HEK293 (cell line): Measurements from ENCODE around the gene PDLIM7.

Experiments
- EGR2 ChIP-seq: fragments of 450-650 bp; formaldehyde crosslinking; IDR thresholded peaks from 2 replicates; pipeline ENCODE4 v1.5.1; 2016; ENCODE audit warnings: low read depth, missing biosample characterization, missing genetic modification characterization
- GLI2 ChIP-seq: fragments of 450-650 bp; formaldehyde crosslinking; IDR thresholded peaks from 2 replicates; pipeline ENCODE4; 2017; ENCODE audit warnings: missing biosample characterization, missing genetic modification characterization, low read depth, borderline replicate concordance
- KLF16 ChIP-seq: fragments of 450-650 bp; formaldehyde crosslinking; IDR thresholded peaks from 2 replicates; pipeline ENCODE4 v1.5.1; 2017; ENCODE audit warnings: missing biosample characterization, missing genetic modification characterization
- KLF17 ChIP-seq: fragments of 450-650 bp; formaldehyde crosslinking; IDR thresholded peaks from 2 replicates; pipeline ENCODE4 v1.5.1; 2016; ENCODE audit warnings: missing biosample characterization, missing genetic modification characterization
- SALL2 ChIP-seq: fragments of 450-650 bp; formaldehyde crosslinking; IDR thresholded peaks from 2 replicates; pipeline ENCODE4 v1.5.0; 2017; ENCODE audit warnings: missing biosample characterization, mild to moderate bottlenecking, missing genetic modification characterization, borderline replicate concordance
- SCRT2 ChIP-seq: fragments of 450-650 bp; formaldehyde crosslinking; IDR thresholded peaks from 2 replicates; pipeline ENCODE4 v1.5.1; 2016; ENCODE audit warnings: missing biosample characterization, missing genetic modification characterization
- ZBTB1 ChIP-seq: fragments of 450-650 bp; formaldehyde crosslinking; IDR thresholded peaks from 2 replicates; pipeline ENCODE4 v1.5.1; 2016; ENCODE audit warnings: missing biosample characterization, missing genetic modification characterization
- ZBTB10 ChIP-seq: fragments of 450-650 bp; formaldehyde crosslinking; IDR thresholded peaks from 2 replicates; pipeline ENCODE4 v1.5.1; 2016; ENCODE audit warnings: missing biosample characterization, missing genetic modification characterization
- ZBTB20 ChIP-seq: fragments of 450-650 bp; formaldehyde crosslinking; IDR thresholded peaks from 2 replicates; pipeline ENCODE4 v1.5.1; 2016; ENCODE audit warnings: missing biosample characterization, missing genetic modification characterization
- ZBTB26 ChIP-seq: fragments of 450-650 bp; formaldehyde crosslinking; optimal IDR thresholded peaks from 2 replicates; pipeline ENCODE3; 2016; ENCODE audit warnings: missing biosample characterization, mild to moderate bottlenecking, missing genetic modification characterization
- ZNF10 ChIP-seq: fragments of 450-650 bp; formaldehyde crosslinking; IDR thresholded peaks from 2 replicates; pipeline ENCODE4 v1.5.1; 2017; ENCODE audit warnings: missing biosample characterization, missing genetic modification characterization
- ZNF16 ChIP-seq: fragments of 450-650 bp; formaldehyde crosslinking; IDR thresholded peaks from 2 replicates; pipeline ENCODE4 v1.5.1; 2016; ENCODE audit warnings: low read depth, missing biosample characterization, missing genetic modification characterization
- ZNF248 ChIP-seq: fragments of 450-650 bp; formaldehyde crosslinking; IDR thresholded peaks from 2 replicates; pipeline ENCODE4 v1.5.1; 2017; ENCODE audit warnings: missing biosample characterization, missing genetic modification characterization
- ZNF391 ChIP-seq: fragments of 450-650 bp; formaldehyde crosslinking; IDR thresholded peaks from 2 replicates; pipeline ENCODE4 v1.5.1; 2016; ENCODE audit warnings: low read depth, missing biosample characterization, missing genetic modification characterization, borderline replicate concordance
- ZNF404 ChIP-seq: fragments of 450-650 bp; formaldehyde crosslinking; IDR thresholded peaks from 2 replicates; pipeline ENCODE4 v1.5.1; 2017; ENCODE audit warnings: missing biosample characterization, missing genetic modification characterization
- ZNF530 ChIP-seq: fragments of 450-650 bp; formaldehyde crosslinking; IDR thresholded peaks from 2 replicates; pipeline ENCODE4 v1.5.1; 2016; ENCODE audit warnings: low read depth, missing biosample characterization, missing genetic modification characterization
- ZNF561 ChIP-seq: fragments of 450-650 bp; IDR thresholded peaks from 2 replicates; pipeline ENCODE4 v1.5.1; 2018; ENCODE audit warnings: missing biosample characterization, missing genetic modification characterization, borderline replicate concordance
- ZNF777 ChIP-seq: fragments of 450-650 bp; formaldehyde crosslinking; IDR thresholded peaks from 2 replicates; pipeline ENCODE4 v1.5.1; 2017; ENCODE audit warnings: missing biosample characterization, missing genetic modification characterization, borderline replicate concordance
- TF ChIP-seq, protein P1 (sequence below): fragments of 450-650 bp; formaldehyde crosslinking; IDR thresholded peaks from 2 replicates; pipeline ENCODE4 v1.5.1; 2016; ENCODE audit warnings: missing biosample characterization, missing genetic modification characterization
- TF ChIP-seq, protein P2 (sequence below): fragments of 450-650 bp; formaldehyde crosslinking; IDR thresholded peaks from 2 replicates; pipeline ENCODE4 v1.5.1; 2016; ENCODE audit warnings: missing biosample characterization, missing genetic modification characterization
- TF ChIP-seq, protein P3 (sequence below): IDR thresholded peaks from 2 replicates; pipeline ENCODE4 v1.6.1; 2011; ENCODE audit warnings: mild to moderate bottlenecking, low read depth, low read length, borderline replicate concordance

The PDLIM7 gene

DNA sequence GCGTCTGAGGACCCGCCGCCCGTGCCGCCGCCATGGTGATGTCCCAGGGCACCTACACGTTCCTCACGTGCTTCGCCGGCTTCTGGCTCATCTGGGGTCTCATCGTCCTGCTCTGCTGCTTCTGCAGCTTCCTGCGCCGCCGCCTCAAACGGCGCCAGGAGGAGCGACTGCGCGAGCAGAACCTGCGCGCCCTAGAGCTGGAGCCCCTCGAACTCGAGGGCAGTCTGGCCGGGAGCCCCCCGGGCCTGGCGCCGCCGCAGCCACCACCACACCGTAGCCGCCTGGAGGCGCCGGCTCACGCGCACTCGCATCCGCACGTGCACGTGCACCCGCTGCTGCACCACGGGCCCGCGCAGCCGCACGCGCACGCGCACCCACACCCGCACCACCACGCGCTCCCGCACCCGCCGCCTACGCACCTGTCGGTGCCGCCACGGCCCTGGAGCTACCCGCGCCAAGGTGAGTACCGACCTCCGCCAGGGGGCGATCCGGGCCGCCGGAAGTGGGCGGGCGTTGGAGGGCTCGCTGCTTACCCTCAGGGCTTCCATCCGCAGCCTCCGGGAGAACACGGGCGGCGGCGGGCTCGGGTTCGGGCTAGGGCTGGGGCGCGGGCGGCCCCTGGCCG is 42.3 kb downstream of the PDLIM7 start (continued):
- TF ChIP-seq ZNF391 (tag by site-specific recombination) (peak; percentile 49; the same call in 1 of the 2 replicates), ZNF561 (tag by site-specific recombination) (peak; percentile 63; the same call in 1 of the 2 replicates), ZBTB20 (tag by site-specific recombination) (peak; percentile 61; the same call in 1 of the 2 replicates), KLF17 (tag by site-specific recombination) (peak; percentile 27; the same call in 1 of the 2 replicates), SCRT2 (peak; percentile 81), ZNF248 (tag by site-specific recombination) (no peak), ZBTB10 (tag by site-specific recombination) (0 out of 2 replicates have a peak, but pooled peaks have one; percentile 3), ZNF16 (tag by site-specific recombination) (no peak), ZNF10 (tag by site-specific recombination) (0 out of 2 replicates have a peak, but pooled peaks have one; percentile 40), GLI2 (tag by site-specific recombination) (no peak), KLF16 (tag by site-specific recombination) (0 out of 2 replicates have a peak, but pooled peaks have one; percentile 58), ZNF404 (tag by site-specific recombination) (no peak), ZNF530 (tag by site-specific recombination) (no peak), ZBTB26 (tag by site-specific recombination) (peak; percentile 95), ZBTB1 (tag by site-specific recombination) (peak; percentile 92), EGR2 (peak; percentile 91), ZNF777 (tag by site-specific recombination) (peak; percentile 94), SALL2 (no peak)
- TF ChIP-seq, protein P1, sequence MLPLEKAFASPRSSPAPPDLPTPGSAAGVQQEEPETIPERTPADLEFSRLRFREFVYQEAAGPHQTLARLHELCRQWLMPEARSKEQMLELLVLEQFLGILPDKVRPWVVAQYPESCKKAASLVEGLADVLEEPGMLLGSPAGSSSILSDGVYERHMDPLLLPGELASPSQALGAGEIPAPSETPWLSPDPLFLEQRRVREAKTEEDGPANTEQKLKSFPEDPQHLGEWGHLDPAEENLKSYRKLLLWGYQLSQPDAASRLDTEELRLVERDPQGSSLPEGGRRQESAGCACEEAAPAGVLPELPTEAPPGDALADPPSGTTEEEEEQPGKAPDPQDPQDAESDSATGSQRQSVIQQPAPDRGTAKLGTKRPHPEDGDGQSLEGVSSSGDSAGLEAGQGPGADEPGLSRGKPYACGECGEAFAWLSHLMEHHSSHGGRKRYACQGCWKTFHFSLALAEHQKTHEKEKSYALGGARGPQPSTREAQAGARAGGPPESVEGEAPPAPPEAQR, result no peak
- TF ChIP-seq, protein P2, sequence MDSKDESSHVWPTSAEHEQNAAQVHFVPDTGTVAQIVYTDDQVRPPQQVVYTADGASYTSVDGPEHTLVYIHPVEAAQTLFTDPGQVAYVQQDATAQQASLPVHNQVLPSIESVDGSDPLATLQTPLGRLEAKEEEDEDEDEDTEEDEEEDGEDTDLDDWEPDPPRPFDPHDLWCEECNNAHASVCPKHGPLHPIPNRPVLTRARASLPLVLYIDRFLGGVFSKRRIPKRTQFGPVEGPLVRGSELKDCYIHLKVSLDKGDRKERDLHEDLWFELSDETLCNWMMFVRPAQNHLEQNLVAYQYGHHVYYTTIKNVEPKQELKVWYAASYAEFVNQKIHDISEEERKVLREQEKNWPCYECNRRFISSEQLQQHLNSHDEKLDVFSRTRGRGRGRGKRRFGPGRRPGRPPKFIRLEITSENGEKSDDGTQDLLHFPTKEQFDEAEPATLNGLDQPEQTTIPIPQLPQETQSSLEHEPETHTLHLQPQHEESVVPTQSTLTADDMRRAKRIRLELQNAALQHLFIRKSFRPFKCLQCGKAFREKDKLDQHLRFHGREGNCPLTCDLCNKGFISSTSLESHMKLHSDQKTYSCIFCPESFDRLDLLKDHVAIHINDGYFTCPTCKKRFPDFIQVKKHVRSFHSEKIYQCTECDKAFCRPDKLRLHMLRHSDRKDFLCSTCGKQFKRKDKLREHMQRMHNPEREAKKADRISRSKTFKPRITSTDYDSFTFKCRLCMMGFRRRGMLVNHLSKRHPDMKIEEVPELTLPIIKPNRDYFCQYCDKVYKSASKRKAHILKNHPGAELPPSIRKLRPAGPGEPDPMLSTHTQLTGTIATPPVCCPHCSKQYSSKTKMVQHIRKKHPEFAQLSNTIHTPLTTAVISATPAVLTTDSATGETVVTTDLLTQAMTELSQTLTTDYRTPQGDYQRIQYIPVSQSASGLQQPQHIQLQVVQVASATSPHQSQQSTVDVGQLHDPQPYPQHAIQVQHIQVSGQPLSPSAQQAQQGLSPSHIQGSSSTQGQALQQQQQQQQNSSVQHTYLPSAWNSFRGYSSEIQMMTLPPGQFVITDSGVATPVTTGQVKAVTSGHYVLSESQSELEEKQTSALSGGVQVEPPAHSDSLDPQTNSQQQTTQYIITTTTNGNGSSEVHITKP (tag by site-specific recombination), result no peak
- TF ChIP-seq, protein P3, sequence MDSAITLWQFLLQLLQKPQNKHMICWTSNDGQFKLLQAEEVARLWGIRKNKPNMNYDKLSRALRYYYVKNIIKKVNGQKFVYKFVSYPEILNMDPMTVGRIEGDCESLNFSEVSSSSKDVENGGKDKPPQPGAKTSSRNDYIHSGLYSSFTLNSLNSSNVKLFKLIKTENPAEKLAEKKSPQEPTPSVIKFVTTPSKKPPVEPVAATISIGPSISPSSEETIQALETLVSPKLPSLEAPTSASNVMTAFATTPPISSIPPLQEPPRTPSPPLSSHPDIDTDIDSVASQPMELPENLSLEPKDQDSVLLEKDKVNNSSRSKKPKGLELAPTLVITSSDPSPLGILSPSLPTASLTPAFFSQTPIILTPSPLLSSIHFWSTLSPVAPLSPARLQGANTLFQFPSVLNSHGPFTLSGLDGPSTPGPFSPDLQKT, result peak; percentile 82; the same call in 1 of the 2 replicates
